CD4-positive, alpha-beta T cell treated with Interleukin-6 at 100 ng/mL for 8 hours (primary cell): ENCODE results near the gene TLCD2.
"Not testable (repeated sequence)": the region's sequence is repeated elsewhere in the genome, so short reads cannot be mapped to it uniquely, and the experiment has no call there.

ENCODE experiments used
- DNase-seq: peaks from one replicate; pipeline ENCODE4 v3.0.0-alpha.2; 2020; ENCODE audit warnings: mixed read lengths, low spot score

Gene TLCD2

GRCh38 chr17:1735834-1736347 lies 25.7 kb upstream of the TLCD2 start:
- DNase-seq = no peak

GRCh38 chr17:1735418-1735817 lies 25.2 kb upstream of the TLCD2 start:
- DNase-seq = no peak

GRCh38 chr17:1733759-1734158 lies 23.6 kb upstream of the TLCD2 start:
- DNase-seq = no peak

- DNase-seq = no peak
Observed at GRCh38 chr17:1732833-1733321, 22.7 kb upstream of the TLCD2 start.

GRCh38 chr17:1732241-1732832 lies 22.2 kb upstream of the TLCD2 start:
- no peak for DNase-seq

GRCh38 chr17:1731194-1731506 lies 21.0 kb upstream of the TLCD2 start:
- DNase-seq = no peak

- no peak for DNase-seq
Observed at GRCh38 chr17:1730326-1731193, 20.4 kb upstream of the TLCD2 start.

GRCh38 chr17:1729966-1730325 lies 19.8 kb upstream of the TLCD2 start:
- DNase-seq = no peak

- DNase-seq = no peak
Observed at GRCh38 chr17:1727876-1728630, 17.9 kb upstream of the TLCD2 start.

- DNase-seq = no peak
Observed at GRCh38 chr17:1727258-1727789, 17.1 kb upstream of the TLCD2 start.

- DNase-seq = no peak
Observed at GRCh38 chr17:1726626-1727257, 16.6 kb upstream of the TLCD2 start.

- no peak for DNase-seq
Observed at GRCh38 chr17:1725642-1726511, 15.7 kb upstream of the TLCD2 start.

- DNase-seq = no peak
Observed at GRCh38 chr17:1724869-1725641, 14.9 kb upstream of the TLCD2 start.

- DNase-seq = peak; percentile 85
Observed at GRCh38 chr17:1724351-1724868, 14.2 kb upstream of the TLCD2 start, which contains the start of gene WDR81. TSS of gene WDR81 (plus strand) at chr17:1724704. CDS start at chr17:1724960, 256 bp downstream.

- DNase-seq = not testable (repeated sequence)
Observed at GRCh38 chr17:1722022-1722421, 11.8 kb upstream of the TLCD2 start.

- peak; percentile 69 for DNase-seq
Observed at GRCh38 chr17:1720856-1721386, 10.7 kb upstream of the TLCD2 start.

- DNase-seq = no peak
Observed at GRCh38 chr17:1718362-1719165, 8.4 kb upstream of the TLCD2 start.

- peak; percentile 88 for DNase-seq
Observed at GRCh38 chr17:1716912-1717695, 6.9 kb upstream of the TLCD2 start.
